HG03469 (cell line): ENCODE results near the gene RTL10.
"Not testable (repeated sequence)": the region's sequence is repeated elsewhere in the genome, so short reads cannot be mapped to it uniquely, and the experiment has no call there.

Source experiments
- ATAC-seq: cut with Tn5 transposase; IDR thresholded peaks from one replicate; pipeline ENCODE4 v1.9.1; 2021; ENCODE audit warnings: mild to moderate bottlenecking, moderate library complexity, moderate number of reproducible peaks; ENCODE audit not compliant: unreplicated experiment

The RTL10 gene

DNA sequence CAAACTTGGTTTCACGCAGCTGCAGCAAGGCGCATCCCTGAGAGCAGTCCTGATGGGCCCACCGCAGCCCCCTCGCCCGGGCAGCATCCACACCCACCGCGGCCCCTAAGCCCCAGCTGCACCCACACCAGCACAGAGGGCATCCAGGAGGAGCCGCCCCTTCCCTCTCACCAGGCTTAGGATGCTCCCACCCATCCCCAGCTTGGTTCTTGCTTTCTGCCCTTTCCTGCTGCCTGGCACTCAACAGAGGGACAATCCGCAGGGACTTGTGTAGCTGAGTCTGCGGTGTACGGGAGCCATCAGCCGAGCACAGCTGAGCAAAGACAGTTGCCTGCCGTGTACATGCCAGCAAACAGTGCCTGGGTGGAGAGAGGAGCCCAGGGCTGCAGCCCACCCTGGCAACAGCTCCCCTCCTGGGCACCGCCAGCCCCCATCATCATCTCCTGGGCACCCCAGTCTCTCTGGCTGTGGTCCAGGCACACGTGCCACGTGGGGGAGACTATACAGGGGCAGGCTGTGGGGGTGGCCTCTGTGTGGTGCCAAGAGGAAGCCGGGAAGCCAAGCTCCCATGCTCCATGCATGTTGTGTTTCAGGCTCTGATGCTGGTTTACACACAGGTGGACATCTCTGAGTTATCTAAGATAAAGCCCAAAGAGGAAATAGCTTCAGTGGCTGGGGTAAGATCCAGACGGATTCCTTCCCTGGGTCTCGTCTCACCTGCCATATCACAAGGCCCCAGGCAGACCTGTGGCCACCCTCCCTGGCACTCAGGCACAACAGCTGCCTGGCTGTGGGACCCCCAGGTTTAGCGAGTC lies 36.0 kb upstream of the RTL10 start:
- no peak for ATAC-seq

DNA sequence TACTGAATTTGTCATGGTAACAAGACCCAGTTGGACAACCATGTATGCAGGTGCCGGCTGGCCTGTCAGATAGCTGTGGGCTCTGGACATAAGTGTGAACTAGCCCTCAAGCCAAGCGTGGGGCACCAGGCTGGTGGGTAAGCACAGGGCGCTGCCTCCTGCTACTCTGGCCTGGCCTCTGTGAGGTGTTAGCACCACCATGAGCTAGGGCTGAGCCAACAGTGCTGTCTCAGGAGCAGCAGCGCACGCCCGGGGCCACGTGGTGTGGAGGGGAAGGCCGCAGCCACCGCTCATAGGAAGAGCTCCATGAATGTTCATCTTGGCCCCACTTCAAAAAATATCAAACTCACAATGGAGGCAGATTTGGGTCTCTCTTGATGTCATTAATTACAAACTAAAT lies 35.3 kb upstream of the RTL10 start:
- ATAC-seq: no peak

DNA sequence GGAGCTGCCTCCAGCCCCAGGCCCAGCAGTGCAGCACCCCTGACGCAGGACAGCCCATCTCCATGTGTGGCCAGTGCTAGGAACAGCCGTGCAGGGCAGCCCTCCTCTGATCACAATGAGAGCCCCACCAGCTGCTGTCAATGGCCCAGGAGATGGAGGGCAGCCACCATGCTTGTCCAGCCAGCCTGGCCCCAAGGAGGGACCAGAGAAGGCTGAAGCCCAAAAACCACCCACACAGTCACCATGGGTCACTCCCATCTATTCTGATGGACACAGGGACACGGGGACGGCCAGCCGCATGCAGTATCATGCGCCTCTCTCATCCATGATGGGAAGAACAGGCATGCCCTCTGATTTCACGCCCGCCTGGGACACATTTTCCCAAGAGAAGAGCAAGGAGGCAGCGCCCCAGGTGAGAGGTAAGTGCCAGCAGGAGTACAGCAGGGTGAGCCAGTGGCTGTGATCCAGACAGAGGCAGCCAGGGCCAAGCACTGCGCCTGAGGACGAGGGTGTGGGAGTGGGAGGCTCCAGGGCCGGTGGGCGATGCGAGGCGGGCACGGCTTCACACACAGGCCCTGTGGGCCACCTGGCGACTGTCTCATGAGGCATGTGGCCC lies 33.6 kb upstream of the RTL10 start:
- ATAC-seq: no peak

DNA sequence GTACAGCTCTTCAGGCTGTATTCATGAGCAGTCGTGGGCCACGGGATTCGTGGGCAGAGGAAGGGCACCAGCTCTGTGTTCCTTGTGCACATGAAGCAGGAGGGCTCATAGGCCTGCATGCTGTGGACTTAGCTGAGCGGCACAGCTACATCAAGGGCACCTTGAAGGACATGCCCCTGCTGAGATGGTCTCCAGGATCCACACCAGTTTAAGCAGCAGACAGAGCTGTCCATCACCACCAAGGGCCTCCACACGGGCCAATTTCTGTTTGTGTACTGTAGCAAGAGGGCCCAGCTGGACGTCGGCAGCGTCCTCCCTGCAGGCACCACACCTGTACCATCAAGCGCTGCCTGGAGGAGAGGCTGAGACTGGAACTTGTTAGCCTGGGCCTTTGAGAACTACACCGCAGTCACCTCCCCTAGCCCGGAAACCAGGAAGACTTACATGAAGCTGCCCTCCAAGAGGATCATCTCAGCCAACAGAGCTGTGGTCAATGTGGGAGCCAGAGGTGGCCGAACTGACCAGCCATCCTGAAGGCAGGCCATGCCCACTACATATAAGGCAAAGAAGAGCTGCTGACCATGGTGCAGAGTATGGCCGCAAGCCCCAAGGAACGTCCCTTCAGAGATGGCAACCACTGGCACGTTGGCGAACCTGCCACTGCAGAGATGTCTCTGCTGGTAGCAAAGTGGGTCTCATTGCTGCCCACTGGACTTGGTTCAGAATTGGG lies 32.7 kb upstream of the RTL10 start:
- no peak for ATAC-seq

DNA sequence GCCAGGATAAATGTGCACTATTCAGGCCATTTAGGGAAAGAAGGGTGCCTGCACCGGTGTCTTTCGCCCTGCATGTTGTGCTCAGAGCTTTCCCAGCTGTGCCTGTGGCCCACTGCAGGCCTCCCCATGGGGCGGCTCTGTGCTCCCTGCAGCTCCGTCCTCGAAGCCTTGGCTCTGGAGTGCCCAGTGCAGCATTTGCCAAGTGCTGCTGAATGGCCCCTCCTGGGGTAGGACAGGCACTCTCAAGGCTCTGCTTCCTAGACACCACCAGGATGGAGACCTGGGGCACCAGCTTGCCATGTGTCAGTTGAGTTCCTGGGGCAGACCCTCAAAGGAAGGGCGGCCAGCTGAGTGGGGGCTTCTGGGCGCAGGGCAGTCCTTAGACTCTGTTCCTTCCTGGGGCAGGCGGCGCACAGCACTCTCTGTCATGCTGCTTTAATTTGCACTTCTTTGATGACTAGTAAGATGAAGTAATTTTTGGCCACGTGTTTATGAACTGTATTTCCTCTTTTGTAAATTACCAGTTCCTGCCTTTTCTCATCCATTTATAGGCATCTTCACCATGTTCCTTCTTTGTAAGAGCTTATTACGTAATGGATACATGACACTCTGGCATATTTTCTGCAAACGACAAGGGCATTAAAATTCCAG lies 32.1 kb upstream of the RTL10 start:
- no peak for ATAC-seq

DNA sequence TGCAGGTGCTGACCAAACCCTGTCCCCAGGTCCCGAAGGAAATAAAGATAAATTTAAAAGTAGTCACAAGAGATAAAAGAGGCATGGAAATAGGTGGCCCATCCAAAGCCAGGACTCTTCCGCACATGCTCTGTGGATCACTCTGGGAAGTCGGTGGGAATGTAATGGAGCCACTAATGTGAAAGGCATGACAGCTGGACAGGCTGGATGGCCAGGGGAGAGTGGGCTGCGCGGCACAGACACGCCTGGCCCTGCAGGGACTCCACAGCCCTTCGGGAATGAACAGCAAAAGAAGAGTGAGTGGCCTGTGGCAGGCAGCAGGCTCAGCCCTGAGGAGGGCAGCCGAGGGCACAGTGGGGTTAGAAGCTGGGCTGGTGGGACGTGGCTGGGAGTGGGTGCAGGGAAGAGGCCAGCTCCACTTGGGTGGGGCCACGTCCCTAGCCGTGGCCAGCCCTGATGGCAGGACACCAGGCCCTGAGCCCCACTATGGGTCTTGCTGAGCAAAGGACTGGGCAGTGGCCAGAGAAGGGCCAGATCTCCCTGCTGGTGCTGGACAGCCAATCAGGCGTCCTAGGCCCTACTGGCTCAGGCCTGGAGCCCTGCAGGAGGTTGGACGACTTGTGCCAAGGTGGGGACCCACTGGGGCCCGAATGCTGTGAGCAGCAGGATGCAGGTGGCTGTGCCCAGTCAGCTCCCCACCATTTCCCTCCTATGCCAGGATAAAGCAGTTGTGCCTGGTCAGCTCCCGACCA lies 31.3 kb upstream of the RTL10 start:
- ATAC-seq: no peak

DNA sequence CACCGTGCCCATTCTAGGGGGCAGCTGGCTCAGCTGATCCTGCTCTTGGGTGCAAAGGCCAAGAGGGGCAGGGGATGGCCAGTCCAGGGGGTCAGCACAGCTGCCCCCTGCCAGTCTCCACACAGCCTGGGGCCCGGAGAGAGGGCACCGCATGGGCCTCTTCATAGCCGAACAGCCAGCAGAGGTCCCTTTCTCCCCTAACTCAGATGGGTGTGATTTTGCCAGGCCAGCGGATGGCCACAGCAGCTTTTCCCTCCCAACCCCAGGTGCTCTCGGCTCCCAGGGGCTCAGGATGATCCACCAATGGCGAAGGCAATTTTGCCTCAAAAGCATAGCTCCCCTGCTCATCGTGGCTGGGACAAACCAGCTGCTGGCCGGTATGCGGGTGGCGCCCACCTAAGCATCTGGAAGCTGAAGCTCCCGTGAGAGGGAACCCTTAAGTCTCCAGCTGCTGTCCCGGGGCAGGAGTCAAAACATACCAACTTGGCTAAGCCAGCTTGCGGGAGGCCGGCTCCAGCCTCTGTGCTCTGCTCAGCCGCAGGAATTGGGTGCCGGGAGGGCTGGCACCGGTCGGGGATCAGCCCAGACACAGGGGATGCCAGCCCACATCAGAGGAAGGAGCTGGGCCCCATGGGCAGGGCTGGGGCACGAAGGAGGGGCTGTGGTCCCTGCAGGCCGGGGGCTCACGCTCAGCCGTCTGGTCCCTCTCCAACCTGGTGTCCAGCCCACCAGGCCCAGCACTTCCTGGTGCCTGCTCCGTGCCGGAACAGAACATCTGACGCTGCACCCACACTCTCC lies 30.5 kb upstream of the RTL10 start:
- no peak for ATAC-seq

DNA sequence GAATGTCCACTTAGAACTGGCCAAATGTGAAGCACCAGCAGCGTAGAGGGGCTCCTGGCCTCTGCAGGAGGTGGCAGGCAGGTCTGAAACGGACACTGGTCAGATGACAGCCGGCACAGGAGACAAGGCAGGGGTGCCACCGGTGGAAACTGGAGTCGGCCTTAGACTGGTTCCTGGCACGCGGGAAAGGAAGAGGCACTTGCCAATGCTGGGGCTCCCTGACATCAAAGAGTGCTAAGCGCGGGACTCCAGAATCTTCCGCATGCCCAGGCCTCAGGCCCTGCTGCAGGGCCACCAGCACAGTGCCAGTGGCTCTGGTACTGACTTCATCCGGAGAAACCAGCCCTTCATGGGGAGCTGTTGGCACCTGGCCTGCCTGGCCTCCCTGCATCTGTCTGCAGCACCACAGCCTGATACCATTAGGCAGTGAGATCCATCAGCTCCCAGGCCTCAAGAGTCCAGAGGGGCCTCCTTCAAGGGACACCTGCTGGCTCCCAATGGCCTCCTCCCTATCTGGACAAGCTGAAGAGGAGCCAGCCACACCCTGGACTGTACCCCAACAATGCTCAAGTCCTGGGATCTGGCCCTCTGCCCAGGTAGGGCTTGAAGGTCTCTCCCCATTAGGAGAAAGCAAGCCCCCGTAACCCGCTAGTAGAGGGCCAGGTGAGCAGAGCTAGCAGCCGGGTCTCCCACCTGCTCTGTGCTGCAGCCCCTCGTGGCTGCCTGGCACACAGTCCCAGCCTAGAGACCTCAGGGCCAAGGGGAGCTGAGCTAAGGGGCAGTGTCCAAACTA lies 29.7 kb upstream of the RTL10 start:
- ATAC-seq: no peak

DNA sequence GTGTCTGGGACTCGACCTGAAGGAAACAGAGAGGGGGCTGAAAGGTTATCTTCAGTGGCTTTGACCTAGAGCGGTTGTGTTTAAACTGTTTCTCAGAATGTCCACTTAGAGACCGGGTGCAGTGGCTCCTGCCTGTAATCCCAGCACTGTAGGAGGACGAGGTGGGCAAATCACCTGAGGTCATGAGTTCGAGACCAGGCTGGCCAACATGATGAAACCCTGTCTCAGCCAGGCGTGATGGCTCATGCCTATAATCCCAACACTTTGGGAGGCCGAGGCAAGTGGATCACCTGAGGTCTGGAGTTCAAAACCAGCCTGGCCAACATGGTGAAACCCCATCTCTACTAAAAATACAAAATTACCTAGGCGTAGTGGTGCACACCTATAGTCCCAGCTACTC lies 28.8 kb upstream of the RTL10 start:
- ATAC-seq: not testable (repeated sequence)

DNA sequence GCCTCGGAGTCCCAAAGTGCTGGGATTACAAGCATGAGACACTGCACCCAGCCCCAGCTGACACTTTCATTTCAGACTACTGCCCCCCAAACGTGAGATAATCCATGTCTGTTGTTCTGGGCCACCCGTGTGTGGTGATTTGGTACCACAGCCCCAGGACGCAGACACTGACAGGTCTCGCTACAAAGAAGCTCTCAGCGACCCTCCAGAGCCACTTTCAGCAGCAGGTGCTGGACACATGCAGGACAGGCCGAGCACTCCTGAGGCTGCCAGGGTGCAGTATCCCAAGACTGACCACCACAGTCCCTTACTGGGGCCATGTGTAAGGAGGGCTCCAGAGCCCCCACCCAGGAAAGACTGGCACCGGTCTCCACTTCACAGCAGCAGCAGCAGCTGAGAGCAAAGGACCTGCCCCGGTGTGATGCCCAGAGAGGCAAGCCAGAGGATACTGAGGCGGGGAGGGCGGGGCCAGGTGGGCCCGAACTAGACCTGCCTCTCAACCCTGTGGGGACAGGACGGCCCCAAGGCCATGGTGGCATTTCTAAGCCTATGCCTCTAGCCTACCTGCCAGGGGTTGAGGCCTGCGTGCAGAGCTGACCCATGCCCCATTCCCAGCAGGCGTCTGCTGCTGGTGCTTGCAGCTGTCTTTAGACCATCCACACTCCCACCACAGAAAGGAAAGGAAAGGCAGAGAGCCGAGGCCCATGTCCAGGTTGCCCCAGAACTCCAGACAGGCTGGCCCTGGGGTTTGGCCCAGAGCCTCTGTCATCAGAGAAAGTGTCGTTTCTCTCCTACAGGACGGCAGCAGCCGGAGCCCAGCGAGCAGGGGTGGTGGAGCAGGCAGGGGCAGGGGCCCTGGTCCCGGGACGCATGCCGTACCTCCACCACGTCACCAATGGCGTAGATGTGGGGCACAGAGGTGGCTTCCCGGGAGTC lies 28.0 kb upstream of the RTL10 start:
- ATAC-seq: no peak

DNA sequence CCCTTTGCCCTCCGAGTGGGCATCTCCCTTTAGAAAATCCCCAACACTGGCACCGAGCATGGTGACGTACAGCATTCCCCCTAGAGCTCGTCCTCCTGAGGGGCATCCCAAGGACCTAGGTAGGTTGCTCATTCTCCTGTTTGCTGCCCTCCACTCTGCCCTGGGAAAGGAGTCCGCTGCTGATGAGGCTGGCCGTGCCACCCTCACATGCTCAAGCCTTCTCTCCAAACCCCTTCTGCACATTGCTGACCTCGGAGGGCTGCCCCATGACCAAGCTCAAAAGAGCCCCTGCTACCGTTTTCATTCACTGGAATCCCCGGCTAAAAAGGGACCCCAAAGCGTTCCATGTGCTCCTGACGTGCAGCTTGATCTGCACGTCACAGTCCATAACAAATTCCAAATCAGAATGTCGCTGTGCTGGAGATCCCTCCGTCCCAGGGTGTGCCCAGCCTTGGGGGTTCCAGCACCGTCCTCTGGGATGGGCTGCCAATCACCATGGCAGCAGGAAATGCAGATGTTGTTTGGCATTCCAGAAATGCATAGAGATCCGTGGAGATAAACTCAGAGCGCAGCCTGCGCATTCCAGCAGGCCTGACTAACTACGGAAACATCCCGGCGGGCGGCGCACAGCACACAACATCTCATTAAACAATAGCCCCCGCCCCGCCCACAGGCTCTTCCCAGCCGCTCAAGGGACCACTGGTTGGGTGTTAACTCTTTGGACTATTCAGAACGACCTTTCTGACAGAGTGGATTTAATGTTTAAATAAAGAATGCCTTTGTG lies 26.3 kb upstream of the RTL10 start:
- ATAC-seq: no peak

DNA sequence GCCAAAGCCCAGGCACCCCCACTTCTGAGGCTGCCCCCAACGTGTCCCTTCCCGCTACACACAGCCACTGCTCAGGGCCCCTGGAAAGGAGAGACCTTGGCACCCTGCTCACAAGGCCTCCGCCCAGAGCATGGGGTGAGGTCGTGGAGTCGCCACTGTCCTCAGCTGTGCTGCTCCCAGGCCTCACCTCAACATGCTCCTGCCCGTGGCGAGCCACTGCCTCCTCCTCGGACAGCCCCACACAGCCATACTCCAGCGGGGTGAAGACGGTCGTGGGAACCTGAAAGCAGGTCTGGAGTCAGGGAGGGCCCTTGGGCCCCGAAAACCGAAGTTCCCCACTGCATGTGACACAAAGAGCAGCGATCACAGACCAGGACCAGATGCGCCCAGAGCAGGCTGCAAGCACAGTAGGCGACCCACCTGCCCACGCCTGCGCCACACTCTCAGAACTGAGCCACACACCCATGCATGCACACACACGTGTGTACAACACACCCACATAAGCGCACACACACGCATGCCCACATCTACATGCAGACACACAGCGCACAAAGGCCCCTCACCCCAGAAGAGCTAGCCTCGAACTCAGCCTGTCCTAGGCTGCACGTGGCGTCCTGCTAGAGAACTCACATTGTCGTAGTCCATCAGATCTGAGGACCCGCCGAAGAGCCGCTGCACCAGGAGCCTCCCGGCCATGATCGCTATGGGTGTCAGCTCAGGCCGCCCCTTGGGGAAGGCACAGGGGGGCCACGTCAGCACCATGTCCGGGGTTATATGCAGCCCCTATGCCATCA lies 25.5 kb upstream of the RTL10 start:
- ATAC-seq: no peak

DNA sequence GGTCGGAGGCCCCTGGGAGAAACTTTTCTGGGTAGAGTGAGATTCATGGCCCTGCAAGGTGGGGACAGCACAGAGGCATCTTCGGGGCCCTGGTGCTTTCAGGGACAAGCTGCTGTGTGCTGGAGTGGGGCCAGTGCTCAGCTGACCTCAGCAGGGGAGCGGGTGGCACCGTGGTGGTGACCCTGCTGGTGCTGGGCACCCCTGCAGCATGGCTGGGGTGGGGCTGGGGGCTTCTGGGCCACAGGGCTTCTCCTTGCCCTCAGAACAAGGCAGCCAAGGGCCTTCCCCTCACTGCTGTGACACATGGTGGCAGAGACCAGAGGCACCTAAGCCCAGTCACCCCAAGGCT lies 24.9 kb upstream of the RTL10 start:
- ATAC-seq: no peak

DNA sequence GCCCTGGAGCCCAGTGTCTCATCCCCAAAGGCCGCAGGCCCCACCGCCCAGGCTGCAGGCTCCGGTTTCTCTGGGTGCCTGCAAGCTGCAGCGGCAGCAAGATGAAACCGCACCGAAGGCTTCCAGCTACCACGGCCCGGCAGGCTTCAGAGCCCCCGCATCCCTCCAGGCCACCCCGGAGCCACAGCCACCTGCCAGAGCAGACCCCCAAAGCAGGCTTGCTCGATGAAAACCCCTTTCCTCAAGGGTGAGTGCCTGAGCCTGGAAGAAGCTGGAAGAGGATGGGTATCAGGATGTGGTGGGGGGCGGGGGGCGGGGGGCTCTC lies 24.5 kb upstream of the RTL10 start:
- no peak for ATAC-seq

DNA sequence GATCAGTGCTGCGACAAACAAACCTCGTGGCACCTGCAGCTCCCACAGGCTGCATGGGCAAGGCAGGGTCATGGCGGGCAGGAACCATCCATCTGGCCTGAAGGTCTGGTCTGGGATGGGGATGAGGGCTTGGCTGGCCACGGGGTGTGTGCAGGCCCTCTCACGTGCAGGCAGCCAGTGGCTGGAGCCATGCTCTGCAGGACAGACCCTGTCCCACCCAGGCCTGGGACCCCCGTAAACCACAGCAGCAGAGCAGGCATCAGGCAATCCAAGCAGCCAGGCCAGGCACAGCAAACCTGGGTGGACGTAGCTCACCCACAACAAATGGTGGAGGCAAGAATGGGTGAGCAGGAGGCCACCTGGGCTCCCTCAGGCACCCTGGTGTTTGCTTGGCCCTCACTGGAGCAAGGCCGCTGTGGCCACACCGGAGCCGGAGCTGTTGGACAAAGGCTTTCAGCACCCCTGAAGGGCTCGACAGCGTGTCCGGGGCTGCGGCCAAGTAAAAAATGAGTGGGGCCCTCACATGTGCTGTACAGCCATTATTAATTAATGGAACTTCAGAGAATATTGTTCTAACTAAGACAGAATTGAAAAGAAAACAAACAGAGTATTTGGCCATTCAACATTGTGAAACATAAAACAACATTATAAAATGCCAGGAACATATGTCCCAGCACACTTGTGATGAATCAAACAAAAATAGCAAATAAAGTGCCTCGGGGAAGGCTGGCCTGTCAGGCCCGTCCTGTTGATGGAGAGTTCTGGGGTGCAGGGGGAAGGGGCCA lies 24.0 kb upstream of the RTL10 start:
- ATAC-seq: no peak
